Measurements from ENCODE around the gene FBN1. TPM values are rescaled to one million over a fixed set of nuclear protein-coding genes. Genes with fewer than 3 reads are reported as not detected.

Gene FBN1
- total RNA-seq, 1 experiment from 2014 or later: 31.6 TPM

DNA sequence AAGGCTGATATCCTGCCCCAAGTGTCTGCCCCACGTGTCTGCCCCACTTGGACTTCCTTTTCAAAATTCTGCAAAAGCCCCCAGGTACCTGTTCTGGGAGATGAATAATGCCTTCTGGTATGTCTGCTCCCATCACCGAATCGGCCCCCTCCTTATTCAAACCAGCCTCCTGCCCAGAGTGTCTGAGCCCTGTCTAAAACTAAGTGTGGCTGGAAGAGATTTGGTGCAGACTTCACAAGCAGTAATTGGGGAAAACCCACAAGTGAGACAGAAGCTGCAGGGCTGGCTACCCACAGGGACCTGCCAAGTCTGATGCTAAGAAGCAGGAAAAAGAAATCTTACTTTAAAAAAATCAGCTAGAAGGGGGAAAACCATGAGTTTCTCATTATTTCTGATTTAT lies 229.2 kb downstream of the FBN1 start:
- no peaks in the 10 kb centered on the region for H3K4me1 ChIP-seq
- no peak overlapping the region for H3K27ac ChIP-seq
- no peaks in the 10 kb centered on the region for H3K9me3 ChIP-seq (replicated peaks)
- DNase-seq: no peak
- H3K27me3 ChIP-seq: no peaks in the 10 kb centered on the region
- peaks cover 6% of the 10 kb centered on the region; the same call in 1 of the 2 replicates for H3K36me3 ChIP-seq
- no peak overlapping the region for H3K4me3 ChIP-seq

DNA sequence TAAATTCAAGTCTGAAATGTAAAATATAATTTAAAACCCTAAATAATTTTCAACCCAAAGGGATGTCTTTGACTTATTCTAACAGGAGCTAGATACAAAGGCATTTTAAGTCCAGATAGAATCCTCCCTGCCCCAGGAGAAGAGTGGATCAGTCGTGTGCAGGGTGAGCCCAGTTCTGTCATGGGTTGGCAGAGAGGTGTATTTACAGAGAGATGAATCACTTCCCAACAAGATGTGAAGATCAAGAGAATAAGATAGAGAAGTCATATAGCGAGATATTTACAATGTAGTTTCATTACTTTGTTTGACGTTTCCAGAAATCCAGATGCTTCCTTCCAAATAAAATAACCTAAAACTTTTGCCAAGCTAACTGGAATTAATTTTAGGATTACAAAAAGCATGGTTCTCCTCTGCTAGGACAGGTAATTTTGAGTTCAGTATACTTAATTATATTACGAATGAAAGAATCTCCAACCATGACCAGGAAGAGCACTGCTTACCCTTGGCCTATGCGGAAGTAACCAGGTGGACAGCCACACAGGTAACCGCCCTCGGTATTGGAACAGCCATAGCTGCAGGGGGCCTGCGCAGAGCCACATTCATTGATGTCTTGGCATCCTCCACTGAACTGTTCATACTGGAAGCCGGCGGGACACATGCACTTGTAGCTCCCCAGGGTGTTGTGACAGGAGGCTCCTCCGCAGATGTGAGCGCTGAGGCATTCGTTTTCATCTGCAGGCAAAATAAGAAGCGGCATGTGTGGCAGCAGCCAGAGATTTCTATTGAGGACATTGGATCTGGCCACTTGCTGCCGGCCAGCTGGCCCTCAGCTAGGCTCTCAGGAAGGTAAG lies 230.2 kb downstream of the FBN1 start:
- peaks cover 9% of the 10 kb centered on the region for H3K36me3 ChIP-seq
- no peak overlapping the region for H3K4me3 ChIP-seq
- H3K9me3 ChIP-seq (replicated peaks): no peaks in the 10 kb centered on the region
- no peak for DNase-seq
- H3K27ac ChIP-seq: no peak overlapping the region
- H3K27me3 ChIP-seq: no peaks in the 10 kb centered on the region
- no peaks in the 10 kb centered on the region for H3K4me1 ChIP-seq

DNA sequence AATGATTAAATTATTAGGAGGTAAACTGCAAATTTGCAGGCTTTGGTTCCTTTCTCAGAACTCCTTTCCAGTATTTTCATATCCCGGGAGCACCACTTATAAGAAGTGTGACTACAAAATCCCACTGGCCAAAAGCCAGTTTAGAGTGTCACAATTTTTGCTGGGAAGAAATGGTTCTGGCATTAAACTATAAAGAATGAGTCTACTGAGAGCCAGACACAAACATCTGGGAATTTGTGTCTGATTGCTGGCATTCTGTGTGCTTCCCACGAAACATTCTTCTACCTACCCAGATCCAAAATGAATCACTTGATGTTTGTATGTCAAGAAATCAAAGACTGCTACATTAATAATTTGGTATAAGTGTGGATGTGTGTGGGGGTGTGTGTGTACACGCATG lies 231.5 kb downstream of the FBN1 start:
- Histone ChIP-seq H3K4me1 (no peaks in the 10 kb centered on the region), H3K36me3 (peaks cover 8% of the 10 kb centered on the region), H3K27ac (no peak overlapping the region), H3K9me3 (replicated peaks) (no peaks in the 10 kb centered on the region), H3K4me3 (no peak overlapping the region), H3K27me3 (no peaks in the 10 kb centered on the region)
- no peak for DNase-seq

DNA sequence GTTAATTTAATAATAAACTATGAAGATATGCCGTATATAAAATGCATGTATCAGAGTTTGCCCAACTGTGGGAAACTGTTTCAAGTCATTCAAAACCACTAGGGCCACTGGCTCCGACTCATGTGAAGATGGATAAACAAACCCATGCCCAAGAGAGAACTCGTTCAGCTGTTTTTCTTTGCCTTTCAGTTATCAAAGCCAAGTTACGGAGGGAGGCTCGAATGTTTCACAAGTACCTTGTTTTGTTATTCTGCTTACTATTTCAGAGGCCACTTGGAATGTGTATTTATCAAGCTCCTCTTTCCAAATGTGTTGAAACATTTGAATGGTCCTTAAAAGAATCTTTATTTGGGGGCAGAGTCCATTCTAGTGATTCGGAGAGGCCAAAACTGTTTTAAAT lies 232.2 kb downstream of the FBN1 start:
- Histone ChIP-seq H3K36me3 (peaks cover 8% of the 10 kb centered on the region), H3K9me3 (replicated peaks) (no peaks in the 10 kb centered on the region), H3K27ac (no peak overlapping the region), H3K27me3 (no peaks in the 10 kb centered on the region), H3K4me3 (no peak overlapping the region), H3K4me1 (no peaks in the 10 kb centered on the region)
- DNase-seq: no peak

DNA sequence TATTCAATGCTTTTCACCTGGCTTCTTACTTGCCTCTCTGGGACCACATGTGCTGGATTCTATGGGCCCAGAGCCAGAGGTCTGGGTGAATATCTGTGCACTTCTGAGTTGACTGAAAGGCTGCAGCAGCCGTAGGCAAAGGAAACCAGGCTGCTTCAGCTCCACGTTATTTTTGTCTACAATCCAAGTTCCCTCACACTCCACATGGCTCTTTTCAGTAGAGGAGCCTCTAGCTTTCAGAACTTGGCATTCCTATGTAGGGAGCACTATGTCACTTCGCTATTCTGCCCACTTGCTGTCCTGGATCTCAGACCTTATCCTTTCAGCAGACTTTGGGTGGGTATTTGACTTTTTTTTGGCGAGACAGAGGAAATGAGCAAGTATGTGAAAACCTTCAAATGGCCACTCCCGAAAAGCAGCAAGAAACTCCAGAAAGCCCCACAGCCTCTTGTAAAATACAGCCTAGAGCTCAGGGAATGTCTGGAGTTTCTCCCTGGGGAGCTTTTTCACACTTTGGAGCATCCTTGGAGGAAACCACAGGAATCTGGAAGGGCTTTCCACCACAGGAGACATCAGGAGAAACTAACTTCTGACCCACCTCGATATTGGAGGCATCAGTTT lies 233.4 kb downstream of the FBN1 start:
- H3K27me3 ChIP-seq: no peaks in the 10 kb centered on the region
- DNase-seq: no peak
- no peaks in the 10 kb centered on the region for H3K4me1 ChIP-seq
- H3K36me3 ChIP-seq: peaks cover 8% of the 10 kb centered on the region
- H3K27ac ChIP-seq: no peak overlapping the region
- no peak overlapping the region for H3K4me3 ChIP-seq
- no peaks in the 10 kb centered on the region for H3K9me3 ChIP-seq (replicated peaks)

DNA sequence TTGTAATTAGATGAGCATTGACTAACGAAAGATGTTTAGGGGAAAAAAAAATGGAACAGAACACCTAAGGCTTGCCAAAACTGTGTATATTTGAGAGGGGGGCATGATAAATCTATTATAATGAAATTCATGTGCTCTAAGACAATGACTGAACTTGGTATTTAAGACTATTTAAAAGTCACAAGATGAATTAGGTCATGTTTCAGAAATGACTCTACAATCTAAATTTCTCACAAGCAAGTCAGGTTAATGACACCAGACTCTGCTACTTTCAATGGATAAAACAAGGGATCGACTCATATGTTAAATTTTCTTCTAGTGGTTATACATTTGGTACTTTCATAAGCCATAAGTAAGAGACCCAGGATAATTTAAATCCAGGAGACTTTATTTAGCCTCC lies 235.9 kb downstream of the FBN1 start:
- H3K9me3 ChIP-seq (replicated peaks): no peaks in the 10 kb centered on the region
- no peak overlapping the region for H3K27ac ChIP-seq
- DNase-seq: no peak
- H3K36me3 ChIP-seq: peaks cover 8% of the 10 kb centered on the region
- H3K27me3 ChIP-seq: no peaks in the 10 kb centered on the region
- H3K4me3 ChIP-seq: no peak overlapping the region
- no peaks in the 10 kb centered on the region for H3K4me1 ChIP-seq

DNA sequence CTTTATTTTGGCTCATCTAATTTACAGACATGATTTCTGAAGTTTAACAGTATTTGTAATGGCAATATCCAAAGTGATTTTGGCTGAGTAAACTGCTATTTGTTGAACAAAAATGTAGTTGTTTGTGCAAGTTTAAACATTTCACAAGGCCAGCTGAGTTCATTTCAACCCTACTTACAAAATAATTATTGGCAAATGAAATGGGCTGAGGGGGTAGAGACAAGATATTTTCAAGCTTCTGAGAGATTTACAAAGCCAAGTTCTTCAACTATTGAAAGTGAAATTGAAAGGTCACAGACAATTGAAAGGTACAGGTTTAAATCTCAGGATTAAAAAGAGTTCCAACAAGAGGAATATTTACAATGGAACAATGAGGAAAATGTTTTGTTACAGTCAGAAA lies 237.2 kb downstream of the FBN1 start:
- Histone ChIP-seq H3K27ac (no peak overlapping the region), H3K9me3 (replicated peaks) (no peaks in the 10 kb centered on the region), H3K27me3 (no peaks in the 10 kb centered on the region), H3K4me3 (no peak overlapping the region), H3K4me1 (no peaks in the 10 kb centered on the region), H3K36me3 (peaks cover 5% of the 10 kb centered on the region)
- no peak for DNase-seq

DNA sequence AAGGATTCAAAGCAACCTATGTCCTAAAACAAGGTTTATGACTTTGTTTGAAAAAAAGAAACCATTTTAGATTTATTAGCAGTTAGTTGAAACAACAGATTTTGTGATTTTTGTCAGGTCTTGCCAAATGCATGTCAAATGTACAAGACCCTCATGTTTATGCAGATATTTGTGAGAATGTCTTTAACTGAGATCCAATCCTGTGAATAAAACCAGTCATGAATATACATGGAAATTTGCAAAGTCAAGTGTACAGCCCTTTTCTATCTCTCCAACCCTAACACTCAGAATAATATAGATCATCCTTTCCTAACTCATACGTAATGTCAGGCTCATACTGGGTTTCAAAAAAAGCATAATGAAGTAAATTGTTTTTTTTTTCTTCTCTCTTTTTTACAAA lies 237.9 kb downstream of the FBN1 start:
- no peak for DNase-seq
- Histone ChIP-seq H3K36me3 (peaks cover 5% of the 10 kb centered on the region), H3K27ac (no peak overlapping the region)

DNA sequence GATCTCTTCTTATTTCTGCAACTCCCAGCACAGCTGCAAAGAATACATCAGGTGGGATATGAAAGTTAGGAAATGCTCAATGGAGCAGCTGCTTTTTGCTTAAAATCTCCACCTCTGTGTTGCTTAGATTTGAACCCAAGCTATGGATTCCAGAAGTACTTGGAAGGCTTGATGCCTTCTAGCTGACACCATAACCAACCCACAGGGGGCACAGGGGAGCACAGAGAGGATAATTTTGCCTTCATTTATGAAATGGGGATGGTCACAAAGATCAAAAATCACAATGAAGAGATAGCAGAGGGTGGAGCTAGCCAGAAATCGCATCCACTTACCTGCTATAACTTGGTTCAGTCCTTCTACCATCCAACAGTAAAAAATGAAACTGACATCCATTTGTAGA lies 238.6 kb downstream of the FBN1 start:
- Histone ChIP-seq H3K36me3 (peaks cover 5% of the 10 kb centered on the region), H3K9me3 (replicated peaks) (no peaks in the 10 kb centered on the region), H3K27ac (no peak overlapping the region), H3K4me3 (no peak overlapping the region), H3K4me1 (no peaks in the 10 kb centered on the region), H3K27me3 (no peaks in the 10 kb centered on the region)
- no peak for DNase-seq

More for the DNA sequence above, 237.9 kb downstream of the FBN1 start:
- Histone ChIP-seq H3K4me1 (no peaks in the 10 kb centered on the region), H3K9me3 (replicated peaks) (no peaks in the 10 kb centered on the region), H3K27me3 (no peaks in the 10 kb centered on the region), H3K4me3 (no peak overlapping the region)

DNA sequence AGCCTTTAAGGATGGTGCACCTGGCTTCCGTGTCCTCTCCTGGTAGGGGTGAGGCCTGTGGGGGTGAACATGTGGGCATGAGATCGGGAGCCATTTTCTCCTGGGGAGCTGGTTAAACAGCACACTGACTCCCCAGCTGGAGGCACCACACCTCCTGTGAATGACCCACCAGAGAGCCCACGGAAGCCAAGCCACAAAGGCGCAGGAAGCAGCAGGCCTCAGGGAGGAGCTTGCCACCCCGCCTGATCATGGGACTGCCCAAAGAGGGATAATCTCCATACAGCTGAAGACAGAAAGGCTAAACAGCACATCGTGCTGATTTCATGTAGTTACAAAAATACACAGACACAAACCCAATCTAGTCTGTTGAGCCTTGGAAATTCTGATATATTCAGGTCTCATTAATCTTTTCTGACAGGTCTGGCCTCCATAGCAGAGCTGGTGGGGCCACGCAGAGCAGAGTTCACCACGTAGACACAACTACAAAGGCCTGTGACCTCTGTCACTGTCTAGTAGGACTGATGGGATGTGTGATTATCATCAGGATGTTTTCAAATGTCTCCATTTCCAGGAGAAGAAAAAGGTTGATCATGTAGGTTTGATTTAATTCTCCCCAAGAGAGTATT lies 239.1 kb downstream of the FBN1 start:
- Histone ChIP-seq H3K4me3 (no peak overlapping the region), H3K9me3 (replicated peaks) (no peaks in the 10 kb centered on the region), H3K27me3 (no peaks in the 10 kb centered on the region), H3K4me1 (no peaks in the 10 kb centered on the region), H3K27ac (no peak overlapping the region), H3K36me3 (peaks cover 5% of the 10 kb centered on the region)
- DNase-seq: no peak

DNA sequence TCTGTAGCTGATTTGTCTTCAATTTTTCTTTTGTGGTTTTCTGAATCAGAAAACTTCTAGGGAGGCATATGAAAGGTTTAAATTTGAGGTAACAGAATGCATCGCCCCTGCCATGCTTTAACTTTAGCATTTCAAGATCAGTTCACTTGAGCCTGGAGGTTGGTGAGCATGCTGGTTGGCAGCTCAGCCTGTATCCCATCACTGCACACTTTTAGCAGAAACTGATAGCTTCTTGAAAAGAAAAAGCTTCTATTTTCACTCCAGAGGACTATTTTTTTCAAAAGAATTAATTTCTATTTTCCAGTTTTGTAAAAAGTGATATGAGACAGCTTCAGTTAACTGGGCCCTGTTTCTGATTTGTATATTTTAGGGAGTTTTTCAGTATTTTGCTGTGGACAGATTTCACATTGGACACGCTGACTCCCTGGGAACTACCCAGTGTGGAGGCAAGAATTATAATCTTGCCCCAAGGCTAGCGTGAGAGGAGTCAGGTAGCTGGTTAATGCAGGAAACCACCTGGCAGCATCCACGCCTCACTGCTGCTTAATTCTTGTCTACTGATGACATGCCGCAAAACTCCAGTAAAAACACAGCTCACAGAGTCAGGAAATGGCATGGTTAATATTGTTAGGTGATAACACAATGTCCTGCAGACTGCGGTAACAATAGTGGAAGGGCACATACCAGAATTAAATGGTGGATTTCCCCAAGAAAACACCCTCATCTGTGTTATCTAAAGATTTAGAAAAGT lies 242.9 kb downstream of the FBN1 start:
- Histone ChIP-seq H3K36me3 (no peaks in the 10 kb centered on the region), H3K4me3 (no peak overlapping the region), H3K27me3 (no peaks in the 10 kb centered on the region), H3K4me1 (no peaks in the 10 kb centered on the region), H3K9me3 (replicated peaks) (no peaks in the 10 kb centered on the region), H3K27ac (no peak overlapping the region)
- DNase-seq: peak in 1 of 2 experiments; percentile 13

DNA sequence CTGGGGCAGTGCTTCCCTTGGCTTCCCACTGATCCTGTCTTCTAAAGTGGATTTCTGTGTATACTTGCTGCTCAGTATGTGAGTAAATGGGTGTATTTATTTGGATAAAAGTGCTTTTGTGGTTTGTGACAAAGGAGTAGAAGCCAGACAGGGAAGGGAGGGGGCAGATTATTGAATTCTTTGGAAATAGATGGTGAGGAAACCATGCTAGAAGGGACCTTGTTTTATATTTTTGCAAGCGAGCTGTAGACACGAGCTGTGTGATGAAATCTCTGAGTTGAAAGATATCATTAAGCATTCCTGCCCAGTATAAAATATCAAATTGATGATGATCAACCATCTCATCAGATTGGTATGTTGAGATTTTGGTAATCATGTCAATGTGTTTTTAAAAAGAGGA lies 245.4 kb downstream of the FBN1 start:
- Histone ChIP-seq H3K36me3 (no peaks in the 10 kb centered on the region), H3K27ac (no peak overlapping the region), H3K27me3 (no peaks in the 10 kb centered on the region), H3K4me3 (no peak overlapping the region), H3K4me1 (peaks cover 6% of the 10 kb centered on the region; the same call in 1 of the 2 replicates), H3K9me3 (replicated peaks) (no peaks in the 10 kb centered on the region)
- no peak for DNase-seq

DNA sequence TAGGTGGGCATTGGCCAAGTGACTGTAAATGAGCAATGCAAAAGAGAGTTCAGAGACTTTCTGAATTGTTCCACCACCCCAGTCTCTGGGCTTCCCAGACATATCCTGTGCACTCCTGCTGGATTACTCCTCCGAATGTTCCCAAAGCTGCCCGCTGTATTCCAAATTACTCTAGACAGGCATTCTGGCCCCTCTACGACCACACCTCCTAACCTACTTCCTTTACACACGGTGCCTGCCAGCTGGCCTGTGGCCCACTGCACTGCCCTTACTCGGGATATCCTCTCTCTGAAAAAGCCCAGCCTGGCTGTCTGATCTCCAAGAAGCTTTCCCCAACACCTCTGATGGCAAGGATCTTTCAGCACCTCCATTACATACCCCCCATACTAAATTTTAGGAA lies 247.7 kb downstream of the FBN1 start:
- H3K36me3 ChIP-seq: no peaks in the 10 kb centered on the region
- no peak overlapping the region for H3K27ac ChIP-seq
- H3K27me3 ChIP-seq: no peaks in the 10 kb centered on the region
- peaks cover 14% of the 10 kb centered on the region for H3K4me1 ChIP-seq
- no peak overlapping the region for H3K4me3 ChIP-seq
- peak in 1 of 2 experiments; percentile 11 for DNase-seq
- no peaks in the 10 kb centered on the region for H3K9me3 ChIP-seq (replicated peaks)

DNA sequence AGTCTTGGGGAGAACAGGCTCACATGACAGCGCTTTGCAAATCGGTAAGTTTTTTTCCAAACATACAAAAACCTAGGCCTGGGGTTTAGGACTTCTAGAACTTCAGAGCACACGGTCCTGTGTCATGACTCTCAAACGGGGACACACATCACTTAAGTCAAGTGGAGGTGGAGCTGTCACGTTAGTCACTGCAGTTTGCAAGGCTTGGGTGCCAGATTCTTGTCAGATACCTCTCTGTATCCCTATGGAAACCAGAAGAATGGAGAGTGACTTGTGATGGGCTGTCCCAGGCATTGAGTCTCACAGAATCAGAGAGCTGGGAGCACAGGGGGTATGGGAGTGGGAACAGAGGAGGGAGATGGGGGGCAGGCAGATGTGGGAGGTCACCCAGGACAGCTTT lies 249.5 kb downstream of the FBN1 start:
- H3K36me3 ChIP-seq: no peaks in the 10 kb centered on the region
- H3K4me3 ChIP-seq: no peak overlapping the region
- peaks cover 14% of the 10 kb centered on the region for H3K4me1 ChIP-seq
- H3K27ac ChIP-seq: no peak overlapping the region
- no peaks in the 10 kb centered on the region for H3K9me3 ChIP-seq (replicated peaks)
- DNase-seq: no peak
- no peaks in the 10 kb centered on the region for H3K27me3 ChIP-seq

DNA sequence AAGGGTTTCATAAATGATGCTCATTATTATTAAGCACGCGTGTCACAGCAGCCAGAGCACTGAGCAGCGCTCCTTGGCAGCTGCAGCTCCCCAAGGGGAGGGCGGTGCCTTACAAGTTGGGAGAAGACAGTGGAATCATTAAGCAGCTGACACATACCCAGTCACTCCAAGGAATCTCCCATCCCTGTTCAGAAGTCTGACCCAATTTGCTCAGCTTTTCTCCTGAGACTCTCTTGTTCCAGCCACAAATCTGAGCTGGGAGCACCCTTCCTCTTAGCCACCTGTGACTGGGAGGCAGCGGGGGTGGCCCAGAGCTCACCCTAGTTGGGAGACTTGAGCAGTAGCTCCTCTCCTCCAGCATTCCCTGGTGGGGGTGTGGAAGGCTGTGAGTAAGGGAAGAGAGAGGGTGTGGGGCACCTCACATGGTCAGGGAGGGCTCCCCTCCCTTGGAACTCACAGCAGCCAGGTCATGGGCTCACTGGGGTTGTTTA lies 249.9 kb downstream of the FBN1 start:
- H3K4me1 ChIP-seq: peaks cover 14% of the 10 kb centered on the region
- H3K9me3 ChIP-seq (replicated peaks): no peaks in the 10 kb centered on the region
- no peak overlapping the region for H3K27ac ChIP-seq

More for the DNA sequence above, 249.9 kb downstream of the FBN1 start:
- Histone ChIP-seq H3K36me3 (no peaks in the 10 kb centered on the region), H3K4me3 (no peak overlapping the region), H3K27me3 (no peaks in the 10 kb centered on the region)
- peak; percentile 19 to 29 for DNase-seq

Data from SJCRH30 (cell line).